Ishikawa (cell line): ENCODE measurements around the gene FOXN3.

Experiments
- CEBPB ChIP-seq: IDR thresholded peaks from 2 replicates; pipeline ENCODE4 v1.6.1; 2012
- CREB1 ChIP-seq: IDR thresholded peaks from 2 replicates; pipeline ENCODE4 v1.6.1; 2012; ENCODE audit warnings: low read depth
- EGR1 ChIP-seq: IDR thresholded peaks from 2 replicates; pipeline ENCODE4 v1.6.1; 2012
- EP300 ChIP-seq: IDR thresholded peaks from 2 replicates; pipeline ENCODE4 v1.6.1; 2012; ENCODE audit warnings: borderline replicate concordance
- FOXM1 ChIP-seq: IDR thresholded peaks from 2 replicates; pipeline ENCODE4 v1.6.1; 2012; ENCODE audit warnings: low read depth, borderline replicate concordance
- MAX ChIP-seq: IDR thresholded peaks from 2 replicates; pipeline ENCODE4 v1.6.1; 2012
- NFIC ChIP-seq: IDR thresholded peaks from 2 replicates; pipeline ENCODE4 v1.6.1; 2012
- RAD21 ChIP-seq: IDR thresholded peaks from 2 replicates; pipeline ENCODE4 v1.6.1; 2012; ENCODE audit warnings: low read depth
- REST ChIP-seq: IDR thresholded peaks from 2 replicates; pipeline ENCODE4 v1.6.1; 2012; ENCODE audit warnings: low read depth, mild to moderate bottlenecking
- TAF1 ChIP-seq: IDR thresholded peaks from 2 replicates; pipeline ENCODE4 v1.6.1; 2012; ENCODE audit warnings: low read depth, mild to moderate bottlenecking
- TCF12 ChIP-seq: IDR thresholded peaks from 2 replicates; pipeline ENCODE4 v1.6.1; 2012; ENCODE audit warnings: low read depth
- TEAD4 ChIP-seq: IDR thresholded peaks from 2 replicates; pipeline ENCODE4 v1.6.1; 2012
- USF1 ChIP-seq: IDR thresholded peaks from 2 replicates; pipeline ENCODE4 v1.6.1; 2012
- YY1 ChIP-seq: IDR thresholded peaks from 2 replicates; pipeline ENCODE4 v1.6.1; 2012; ENCODE audit warnings: low read depth
- ZBTB7A ChIP-seq: IDR thresholded peaks from 2 replicates; pipeline ENCODE4 v1.6.1; 2012; ENCODE audit warnings: low read depth

FOXN3 gene

GRCh38 chr14:89353766-89354113 lies 63.3 kb downstream of the FOXN3 start:
- TF ChIP-seq TCF12, result no peak
- no peak for TF ChIP-seq MAX
- TF ChIP-seq TEAD4, result no peak
- TF ChIP-seq REST, result no peak
- no peak for TF ChIP-seq USF1
- TF ChIP-seq CREB1, result no peak
- no peak for TF ChIP-seq TAF1
- TF ChIP-seq FOXM1, result no peak
- no peak for TF ChIP-seq CEBPB
- no peak for TF ChIP-seq EGR1
- no peak for TF ChIP-seq EP300
- TF ChIP-seq YY1, result no peak
- no peak for TF ChIP-seq RAD21
- TF ChIP-seq NFIC, result no peak
- no peak for TF ChIP-seq ZBTB7A

- TF ChIP-seq USF1, result no peak
These were observed 63.9 kb downstream of the FOXN3 start for GRCh38 chr14:89352976-89353765.

- TF ChIP-seq EGR1 (no peak), MAX (no peak), CEBPB (no peak), CREB1 (no peak), EP300 (no peak), REST (no peak), ZBTB7A (no peak), TCF12 (no peak), USF1 (no peak)
These were observed 65.3 kb downstream of the FOXN3 start for GRCh38 chr14:89351516-89352404.

- TF ChIP-seq USF1 (no peak), TCF12 (no peak), NFIC (no peak), REST (no peak), YY1 (no peak), TAF1 (no peak), CREB1 (no peak)
These were observed 65.9 kb downstream of the FOXN3 start for GRCh38 chr14:89351221-89351515.
